ENCODE results near the gene TENM3. TPM values are rescaled to one million over a fixed set of nuclear protein-coding genes. Genes with fewer than 3 reads are reported as not detected.

The TENM3 gene
- total and polyA plus RNA-seq, 2 of the 8 experiments (the other 6 are each of a cell fraction or from before 2014, with no cell fraction given), result 36.9 to 69.3 TPM

- WGBS, 2 experiments (ENCODE audit: extremely low coverage in 1 of 2, insufficient coverage in 1 of 2, insufficient read length in 1 of 2, insufficient replicate concordance in 2 of 2, low coverage in 1 of 2, low lambda C conversion rate in 2 of 2, missing lambda C conversion rate in 1 of 2), result 90% methylated on average over 6 of the region's 6 CpGs; no CpG with 5 or more reads in 1 of the 2 experiments
- no peaks in the 10 kb centered on the region for H3K9me3 ChIP-seq (ENCODE audit: insufficient read depth in 2 of 2, low read depth in 1 of 2, low read length in 1 of 2)
- no peaks in the 10 kb centered on the region for H3K36me3 ChIP-seq (ENCODE audit: control insufficient read depth in 2 of 4, insufficient read depth in 4 of 4, low read length in 3 of 4)
- no peak for FAIRE-seq
- no peak overlapping the region for H3K9ac ChIP-seq (replicated peaks in 1 of 4; ENCODE audit: extremely low read depth in 1 of 4, low read depth in 3 of 4, low read length in 3 of 4)
- CTCF ChIA-PET (ENCODE audit: partially characterized antibody), result no interaction called here
- H2AFZ ChIP-seq (ENCODE audit: low read length), result no peak overlapping the region
- no peak overlapping the region for H3K18ac ChIP-seq (ENCODE audit: extremely low read depth, low read length)
- no peak overlapping the region for H3K4me3 ChIP-seq (ENCODE audit: extremely low read depth in 1 of 4, insufficient read depth in 2 of 4, low read depth in 3 of 4, low read length in 4 of 4)
- no peaks in the 10 kb centered on the region for H3K23me2 ChIP-seq (ENCODE audit: low read depth, low read length)
- H4K91ac ChIP-seq (replicated peaks; ENCODE audit: insufficient read length, low read length), result no peak overlapping the region
- H2BK120ac ChIP-seq (replicated peaks; ENCODE audit: low read depth, low read length), result no peak overlapping the region
- H2AK5ac ChIP-seq (ENCODE audit: low read depth, low read length), result 0 out of 2 replicates have a peak overlapping the region, but pooled peaks have one; percentile 25
- no peak overlapping the region; the same call in 1 of the 2 replicates for H2BK12ac ChIP-seq (ENCODE audit: low read depth, low read length)
- H3K4me2 ChIP-seq (ENCODE audit: insufficient read depth in 1 of 2, low read depth in 2 of 2, low read length in 2 of 2), result no peak overlapping the region
- no peak overlapping the region for H3K4ac ChIP-seq (replicated peaks; ENCODE audit: insufficient read length, low read depth, low read length)
- H3K79me2 ChIP-seq (ENCODE audit: control insufficient read depth in 1 of 2, insufficient read depth in 2 of 2, low read length in 2 of 2), result no peaks in the 10 kb centered on the region
- peaks cover 4% of the 10 kb centered on the region for H3K79me1 ChIP-seq (ENCODE audit: low read depth, low read length)
- H3K27ac ChIP-seq (ENCODE audit: low read depth, low read length), result no peak overlapping the region
- H4K20me1 ChIP-seq (replicated peaks in 1 of 2; ENCODE audit: control insufficient read depth in 1 of 2, insufficient read depth in 2 of 2, low read length in 2 of 2), result no peaks in the 10 kb centered on the region
- no peak for DNase-seq (ENCODE audit: low read depth in 1 of 2, low spot score in 2 of 2)
- POLR2A ChIA-PET (ENCODE audit: partially characterized antibody), result no interaction called here
- H3K56ac ChIP-seq (replicated peaks; ENCODE audit: insufficient read length, low read depth, low read length), result no peak overlapping the region
- no peak overlapping the region for H4K5ac ChIP-seq (ENCODE audit: insufficient read length, low read depth, low read length)
- no peak overlapping the region for H3K14ac ChIP-seq (ENCODE audit: insufficient read length)
- H3K23ac ChIP-seq (ENCODE audit: insufficient read length), result no peak overlapping the region
- 0 out of 2 replicates have a peak overlapping the region, but pooled peaks have one; percentile 89 for H2BK15ac ChIP-seq (ENCODE audit: low read length)
- H2BK5ac ChIP-seq (ENCODE audit: low read depth, low read length), result no peak overlapping the region
- H3K4me1 ChIP-seq (replicated peaks in 1 of 4; ENCODE audit: control insufficient read depth in 3 of 4, insufficient read depth in 4 of 4, low read length in 3 of 4), result peaks cover 3 to 15% (median 8%) of the 10 kb centered on the region in 4 experiments
- no peaks in the 10 kb centered on the region for H3K27me3 ChIP-seq (replicated peaks in 1 of 4; ENCODE audit: control insufficient read depth in 3 of 4, extremely low read depth in 1 of 4, insufficient read depth in 3 of 4, low read length in 3 of 4)
- no peak overlapping the region for H4K8ac ChIP-seq (ENCODE audit: extremely low read depth, insufficient read depth, low read length)
- no peak overlapping the region; the same call in 1 of the 2 replicates for H2BK20ac ChIP-seq (ENCODE audit: low read length)
- TF ChIP-seq JUND (IDR thresholded peaks at IDR 0.05; ENCODE audit: low read length) (no peak), HDAC2 (IDR thresholded peaks at IDR 0.05; ENCODE audit: borderline replicate concordance in 1 of 2, low read depth in 2 of 2, low read length in 2 of 2) (no peak), USF2 (IDR thresholded peaks at IDR 0.05; ENCODE audit: low read length) (no peak), POU5F1 (IDR thresholded peaks at IDR 0.05; ENCODE audit: low read depth, low read length) (no peak), RXRA (IDR thresholded peaks at IDR 0.05; ENCODE audit: insufficient read depth, low read depth, low read length) (no peak), CBX8 (IDR thresholded peaks at IDR 0.05; ENCODE audit: borderline replicate concordance, low read depth, low read length) (no peak), KDM4A (IDR thresholded peaks at IDR 0.05; ENCODE audit: low read depth, low read length, severe bottlenecking) (no peak), PHF8 (conservative IDR thresholded peaks at IDR 0.05; ENCODE audit: low read depth, low read length) (no peak), MAFK (IDR thresholded peaks at IDR 0.05; ENCODE audit: low read depth, low read length) (no peak), RNF2 (IDR thresholded peaks at IDR 0.05; ENCODE audit: borderline replicate concordance, low read depth, low read length, missing control alignments, poor library complexity, severe bottlenecking) (no peak), NANOG (IDR thresholded peaks at IDR 0.05; ENCODE audit: insufficient read depth, low read depth, low read length, poor library complexity, severe bottlenecking) (no peak), ASH2L (IDR thresholded peaks at IDR 0.05; ENCODE audit: low read length) (no peak)
Measured at GRCh38 chr4:182242787-182243186, 415 bp upstream of the TENM3 start.
